Endothelial cell (in vitro differentiated cells): Measurements from ENCODE around the gene TRIM46. TPM values are rescaled to one million over a fixed set of nuclear protein-coding genes. Genes with fewer than 3 reads are reported as not detected.
"Not testable (repeated sequence)": the region's sequence is repeated elsewhere in the genome, so short reads cannot be mapped to it uniquely, and the experiment has no call there.

ENCODE experiments used
- DNase-seq: peaks from one replicate; pipeline ENCODE4 v3.0.0; 2021; ENCODE audit warnings: low spot score
- H3K27ac Mint-ChIP-seq: one replicate; pipeline ENCODE4 v1.8.0; 2021; ENCODE audit warnings: mixed read lengths, inconsistent platforms; ENCODE audit not compliant: unreplicated experiment
- H3K27me3 Mint-ChIP-seq: one replicate; pipeline ENCODE4 v1.8.0; 2021; ENCODE audit warnings: mild to moderate bottlenecking, moderate library complexity, mixed read lengths, inconsistent platforms; ENCODE audit not compliant: unreplicated experiment
- H3K36me3 Mint-ChIP-seq: one replicate; pipeline ENCODE4 v1.8.0; 2021; ENCODE audit warnings: mild to moderate bottlenecking, low read depth, mixed read lengths, inconsistent platforms; ENCODE audit not compliant: unreplicated experiment
- H3K4me1 Mint-ChIP-seq: one replicate; pipeline ENCODE4 v1.8.0; 2021; ENCODE audit warnings: mild to moderate bottlenecking, mixed read lengths, inconsistent platforms; ENCODE audit not compliant: unreplicated experiment
- H3K4me3 Mint-ChIP-seq: one replicate; pipeline ENCODE4 v1.8.0; 2021; ENCODE audit warnings: mild to moderate bottlenecking, mixed read lengths, inconsistent platforms; ENCODE audit not compliant: unreplicated experiment
- H3K9me3 Mint-ChIP-seq: one replicate; pipeline ENCODE4 v1.8.0; 2021; ENCODE audit warnings: mixed read lengths, inconsistent platforms; ENCODE audit not compliant: unreplicated experiment
- total RNA-seq: library from RNA; stranded (reverse); fragmentation: NEBNext Ultra II Directional; extraction: Animal tissue kit (Norgen Biotek cat#: 25700); gene quantifications from one replicate; pipeline ENCODE4 v1.2.1, GENCODE V29; 2021; ENCODE audit not compliant: unreplicated experiment
- TF ChIP-seq, protein P1 (sequence below): fragments of 200-600 bp; sonication (generic); IDR thresholded peaks from one replicate; pipeline ENCODE4 v1.5.0; 2021; ENCODE audit warnings: antibody characterized with exemption; ENCODE audit not compliant: unreplicated experiment

TRIM46 gene
- total RNA-seq, 1 donor from 2014 or later, result 8.5 TPM

GRCh38 chr1:155186794-155187455, 13.3 kb downstream of the TRIM46 start:
- peak overlapping the region; percentile 42 for H3K4me3 Mint-ChIP-seq
- H3K27me3 Mint-ChIP-seq, result peaks cover 12% of the 10 kb centered on the region
- H3K9me3 Mint-ChIP-seq, result no peaks in the 10 kb centered on the region
- H3K27ac Mint-ChIP-seq, result no peak overlapping the region
- H3K4me1 Mint-ChIP-seq, result no peaks in the 10 kb centered on the region
- no peak for DNase-seq
- H3K36me3 Mint-ChIP-seq, result peaks cover 15% of the 10 kb centered on the region
- TF ChIP-seq, protein P1, sequence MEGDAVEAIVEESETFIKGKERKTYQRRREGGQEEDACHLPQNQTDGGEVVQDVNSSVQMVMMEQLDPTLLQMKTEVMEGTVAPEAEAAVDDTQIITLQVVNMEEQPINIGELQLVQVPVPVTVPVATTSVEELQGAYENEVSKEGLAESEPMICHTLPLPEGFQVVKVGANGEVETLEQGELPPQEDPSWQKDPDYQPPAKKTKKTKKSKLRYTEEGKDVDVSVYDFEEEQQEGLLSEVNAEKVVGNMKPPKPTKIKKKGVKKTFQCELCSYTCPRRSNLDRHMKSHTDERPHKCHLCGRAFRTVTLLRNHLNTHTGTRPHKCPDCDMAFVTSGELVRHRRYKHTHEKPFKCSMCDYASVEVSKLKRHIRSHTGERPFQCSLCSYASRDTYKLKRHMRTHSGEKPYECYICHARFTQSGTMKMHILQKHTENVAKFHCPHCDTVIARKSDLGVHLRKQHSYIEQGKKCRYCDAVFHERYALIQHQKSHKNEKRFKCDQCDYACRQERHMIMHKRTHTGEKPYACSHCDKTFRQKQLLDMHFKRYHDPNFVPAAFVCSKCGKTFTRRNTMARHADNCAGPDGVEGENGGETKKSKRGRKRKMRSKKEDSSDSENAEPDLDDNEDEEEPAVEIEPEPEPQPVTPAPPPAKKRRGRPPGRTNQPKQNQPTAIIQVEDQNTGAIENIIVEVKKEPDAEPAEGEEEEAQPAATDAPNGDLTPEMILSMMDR, result no peak

DNA sequence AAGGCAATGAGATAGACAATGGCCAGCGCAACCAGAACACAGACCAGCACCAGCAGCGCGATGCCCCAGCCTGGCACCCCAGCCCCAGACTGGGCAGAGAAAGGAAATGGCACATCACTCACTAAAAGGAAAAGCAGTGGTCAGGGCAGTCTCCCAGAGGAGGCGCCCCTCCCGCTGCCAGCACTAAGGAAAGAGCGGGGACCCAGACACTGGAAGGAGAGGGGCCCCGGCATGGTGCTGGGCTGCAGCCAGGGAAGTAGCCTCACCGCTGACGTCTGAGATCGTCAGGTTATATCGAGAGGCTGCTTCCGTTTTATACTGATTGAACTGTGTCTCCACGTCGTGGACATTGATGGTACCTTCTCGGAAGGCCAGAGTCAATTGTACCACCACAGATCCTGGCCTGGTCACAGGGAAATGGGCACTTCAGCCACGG, 13.8 kb downstream of the TRIM46 start:
- TF ChIP-seq, protein P1, result no peak
- Mint-ChIP-seq H3K27me3 (peaks cover 15% of the 10 kb centered on the region), H3K36me3 (peaks cover 15% of the 10 kb centered on the region), H3K27ac (no peak overlapping the region), H3K9me3 (no peaks in the 10 kb centered on the region), H3K4me3 (peak overlapping the region; percentile 81), H3K4me1 (no peaks in the 10 kb centered on the region)
- no peak for DNase-seq

DNA sequence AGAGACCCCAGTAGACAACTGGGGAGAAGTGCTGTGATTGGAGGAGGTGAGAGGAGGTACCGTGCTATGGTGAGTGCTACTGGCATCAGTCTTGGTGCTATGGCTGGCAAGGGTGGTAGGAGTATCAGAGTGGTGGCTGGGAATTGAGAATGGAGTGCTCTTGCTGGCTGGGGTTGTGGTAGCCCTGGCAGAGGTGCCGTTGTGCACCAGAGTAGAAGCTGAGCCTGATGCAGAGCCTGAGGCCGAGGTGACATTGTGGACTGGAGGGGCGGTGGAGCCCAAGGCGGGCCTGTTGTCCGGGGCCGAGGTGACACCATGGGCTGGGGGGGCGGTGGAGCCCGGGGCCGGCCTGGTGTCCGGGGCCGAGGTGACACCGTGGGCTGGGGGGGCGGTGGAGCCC, 14.6 kb downstream of the TRIM46 start:
- Mint-ChIP-seq H3K27me3 (peaks cover 16% of the 10 kb centered on the region), H3K4me1 (no peaks in the 10 kb centered on the region), H3K36me3 (peaks cover 13% of the 10 kb centered on the region), H3K4me3 (peak overlapping the region; percentile 81), H3K27ac (peak overlapping the region; percentile 90), H3K9me3 (no peaks in the 10 kb centered on the region)
- TF ChIP-seq, protein P1, result no peak
- DNase-seq, result no peak

DNA sequence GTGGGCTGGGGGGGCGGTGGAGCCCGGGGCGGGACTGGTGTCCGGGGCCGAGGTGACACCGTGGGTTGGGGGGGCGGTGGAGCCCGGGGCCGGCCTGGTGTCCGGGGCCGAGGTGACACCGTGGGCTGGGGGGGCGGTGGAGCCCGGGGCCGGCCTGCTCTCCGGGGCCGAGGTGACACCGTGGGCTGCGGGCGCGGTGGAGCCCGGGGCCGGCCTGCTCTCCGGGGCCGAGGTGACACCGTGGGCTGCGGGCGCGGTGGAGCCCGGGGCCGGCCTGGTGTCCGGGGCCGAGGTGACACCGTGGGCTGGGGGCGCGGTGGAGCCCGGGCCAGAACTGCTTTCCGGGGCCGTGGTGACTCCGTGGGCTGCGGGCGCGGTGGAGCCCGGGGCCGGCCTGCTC, 16.3 kb downstream of the TRIM46 start:
- not testable (repeated sequence) for H3K4me1 Mint-ChIP-seq, DNase-seq, H3K36me3 Mint-ChIP-seq, H3K27ac Mint-ChIP-seq, H3K9me3 Mint-ChIP-seq, H3K4me3 Mint-ChIP-seq
- H3K27me3 Mint-ChIP-seq, result peaks cover 23% of the 10 kb centered on the region

DNA sequence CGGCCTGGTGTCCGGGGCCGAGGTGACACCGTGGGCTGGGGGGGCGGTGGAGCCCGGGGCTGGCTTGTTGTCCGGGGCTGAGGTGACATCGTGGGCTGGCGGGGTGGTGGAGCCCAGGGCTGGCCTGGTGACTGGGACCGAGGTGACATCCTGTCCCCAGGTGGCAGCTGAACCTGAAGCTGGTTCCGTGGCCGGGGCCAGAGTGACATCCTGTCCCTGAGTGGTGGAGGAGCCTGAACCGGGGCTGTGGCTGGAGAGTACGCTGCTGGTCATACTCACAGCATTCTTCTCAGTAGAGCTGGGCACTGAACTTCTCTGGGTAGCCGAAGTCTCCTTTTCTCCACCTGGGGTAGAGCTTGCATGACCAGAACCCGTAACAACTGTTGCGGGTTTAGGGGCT, 18.3 kb downstream of the TRIM46 start:
- Mint-ChIP-seq H3K27me3 (peaks cover 35% of the 10 kb centered on the region), H3K9me3 (no peaks in the 10 kb centered on the region), H3K4me1 (peaks cover 23% of the 10 kb centered on the region), H3K4me3 (peak overlapping the region; percentile 47), H3K27ac (peak overlapping the region; percentile 74), H3K36me3 (peaks cover 20% of the 10 kb centered on the region)
- DNase-seq, result no peak
- TF ChIP-seq, protein P1, result no peak
